GM21786 (cell line): ENCODE results near the gene G6PD.
"Not testable (repeated sequence)": the region's sequence is repeated elsewhere in the genome, so short reads cannot be mapped to it uniquely, and the experiment has no call there.

Source experiments
- ATAC-seq: cut with Tn5 transposase; IDR thresholded peaks from one replicate; pipeline ENCODE4 v1.9.1; 2021; ENCODE audit not compliant: unreplicated experiment

The G6PD gene

DNA sequence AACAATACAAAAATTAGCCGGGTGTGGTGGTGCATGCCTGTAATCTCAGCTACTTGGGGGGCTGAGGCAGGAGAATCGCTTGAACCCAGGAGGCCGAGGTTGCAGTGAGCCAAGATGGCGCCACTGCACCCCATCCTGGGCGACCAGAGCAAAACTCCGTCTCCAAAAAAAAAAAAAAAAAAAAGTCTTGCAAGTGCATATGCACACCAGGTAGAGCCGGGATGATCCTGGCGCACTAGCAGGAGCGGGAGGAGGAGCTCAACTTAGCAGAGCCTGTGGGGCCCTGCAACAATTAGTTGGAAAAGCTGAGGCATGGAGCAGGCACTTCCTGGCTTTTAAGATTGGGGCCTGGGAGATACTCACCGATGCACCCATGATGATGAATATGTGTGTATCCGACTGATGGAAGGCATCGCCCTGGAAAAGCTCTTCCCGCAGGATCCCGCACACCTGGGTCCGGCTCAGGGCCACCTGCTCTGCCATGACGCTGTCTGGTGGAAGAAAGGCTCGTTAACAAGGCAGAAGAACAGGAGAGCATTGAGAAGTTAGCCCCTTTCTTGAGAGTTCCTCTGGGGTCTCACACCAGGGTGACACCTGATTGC lies 872 bp downstream of the G6PD start:
- no peak for ATAC-seq

DNA sequence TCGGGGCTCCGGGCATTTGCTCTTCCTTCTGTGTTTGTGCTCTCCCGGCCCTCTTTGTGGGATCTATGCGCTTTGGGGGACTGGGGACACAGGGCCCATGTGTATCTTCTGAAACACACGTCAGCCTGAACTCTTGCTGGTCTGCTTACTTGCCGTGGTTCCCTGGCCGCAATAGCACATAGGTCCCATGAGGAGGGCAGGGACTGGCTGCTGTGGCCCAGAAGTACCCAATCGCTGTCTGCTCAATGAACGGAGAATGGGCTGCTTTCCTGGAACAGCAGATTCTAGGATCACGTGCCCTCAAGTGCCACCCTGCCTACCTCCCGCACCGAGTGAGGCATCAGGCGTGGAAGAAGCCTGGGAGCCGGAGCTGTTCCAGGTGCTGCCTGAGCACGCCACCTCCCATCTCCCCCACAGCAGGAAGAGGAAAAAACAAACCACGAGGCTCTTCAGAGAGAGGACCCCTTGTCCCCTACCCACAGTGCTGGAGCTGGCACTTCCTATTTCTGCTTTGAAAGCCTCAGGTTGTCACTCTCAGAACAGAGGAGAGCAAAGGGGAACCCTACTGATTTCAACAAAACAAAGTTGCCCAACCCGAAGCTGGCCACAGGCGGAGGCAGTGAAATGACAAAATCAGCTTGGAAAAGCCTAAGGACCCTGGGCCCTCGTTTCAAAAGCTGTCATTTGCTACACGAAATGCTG lies 3.8 kb downstream of the G6PD start:
- no peak for ATAC-seq

DNA sequence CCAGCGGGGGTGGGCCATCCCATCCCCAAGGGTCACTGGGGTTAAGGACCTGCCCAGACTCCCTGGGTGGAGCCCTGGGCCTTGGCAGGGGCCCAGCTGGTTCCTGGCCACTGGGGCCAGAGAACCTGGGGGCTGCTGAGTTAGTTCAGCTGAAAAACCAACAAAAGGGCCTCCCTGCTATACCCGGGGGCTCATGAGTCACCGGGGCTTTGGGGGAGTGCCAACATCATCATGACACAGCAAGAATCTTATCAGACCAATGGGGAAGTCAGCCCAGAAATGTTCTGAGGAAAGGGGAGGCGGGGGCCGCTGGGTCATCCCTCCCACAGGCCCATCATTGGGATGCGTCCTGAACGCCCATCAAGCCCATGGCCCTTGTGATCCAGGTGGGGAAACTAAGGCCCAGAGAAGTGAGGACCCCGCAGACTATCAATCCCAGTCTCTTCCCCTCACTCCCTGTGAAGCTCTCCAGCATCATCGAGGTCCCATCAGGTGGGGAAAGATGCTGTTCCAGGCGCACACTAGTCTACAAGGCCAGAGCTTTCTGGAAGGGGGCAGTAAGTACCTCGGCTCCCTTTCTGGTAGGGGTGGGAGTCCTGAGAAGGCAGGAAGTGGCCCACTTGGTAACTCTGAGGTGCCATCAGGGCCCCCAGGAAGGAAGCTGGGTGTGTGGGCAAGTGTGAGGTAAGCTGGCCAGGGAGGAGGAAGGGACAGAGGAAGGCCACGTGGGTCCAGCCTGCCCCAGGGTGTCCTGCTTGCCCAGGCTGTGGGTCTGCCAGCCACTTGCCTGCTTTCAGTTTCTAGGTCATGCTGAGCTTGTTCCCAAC lies 4.5 kb downstream of the G6PD start:
- no peak for ATAC-seq

DNA sequence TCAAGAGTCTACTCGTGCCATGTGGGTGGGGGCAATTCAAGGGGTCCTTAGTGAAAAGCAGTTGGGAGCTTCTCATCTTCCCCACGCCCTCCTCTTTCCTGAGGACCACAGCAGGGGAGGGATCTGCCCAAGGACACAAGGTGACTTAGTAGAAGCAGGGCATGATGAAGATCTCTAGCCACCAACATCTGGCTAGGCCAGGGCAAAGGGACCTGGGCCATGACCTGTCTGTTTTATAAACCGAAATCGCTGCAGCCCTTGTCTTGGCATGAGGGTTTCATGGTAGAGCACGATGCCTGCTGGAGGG lies 5.1 kb downstream of the G6PD start:
- no peak for ATAC-seq

DNA sequence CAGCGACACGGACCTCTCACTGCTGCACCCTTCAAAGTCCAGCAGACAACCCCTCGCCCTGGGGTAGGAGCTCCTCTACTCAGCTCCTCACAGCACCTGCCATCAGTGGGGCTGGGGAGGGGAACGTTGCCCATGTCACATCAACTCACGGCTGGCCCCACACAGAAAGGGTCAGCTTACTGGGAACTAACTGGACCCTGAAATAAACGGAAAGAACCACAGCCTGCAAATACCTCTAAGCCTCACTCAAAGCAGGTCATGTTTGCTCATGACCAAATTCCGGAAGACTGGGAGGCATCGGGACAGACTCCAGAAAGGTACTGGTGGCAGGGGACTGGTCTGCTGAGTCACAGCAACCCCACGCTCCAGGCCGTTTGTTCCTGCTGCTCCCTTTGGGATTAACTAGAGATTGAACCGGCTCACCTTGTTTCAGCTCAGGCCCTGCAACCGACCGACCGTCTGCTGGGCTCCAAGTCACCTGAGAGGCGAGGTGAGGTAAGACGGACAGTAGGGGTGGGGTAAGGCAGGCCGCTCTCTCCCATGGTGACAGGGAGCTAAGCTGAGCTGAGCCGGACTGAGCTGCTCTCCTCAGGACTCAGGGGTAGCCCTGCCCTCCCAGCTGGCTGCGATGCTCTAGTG lies 5.6 kb downstream of the G6PD start:
- no peak for ATAC-seq

- ATAC-seq: not testable (repeated sequence)
Observed at GRCh38 chrX:154540365-154540764, 6.3 kb downstream of the G6PD start.

- no peak for ATAC-seq
Observed at GRCh38 chrX:154539077-154539476, 7.6 kb downstream of the G6PD start.

GRCh38 chrX:154535892-154536291 lies 10.8 kb downstream of the G6PD start:
- ATAC-seq: no peak

- peak; percentile 94 for ATAC-seq
Observed at GRCh38 chrX:154534526-154535322, 11.9 kb downstream of the G6PD start.

GRCh38 chrX:154532690-154533089 lies 14.0 kb downstream of the G6PD start:
- no peak for ATAC-seq

DNA sequence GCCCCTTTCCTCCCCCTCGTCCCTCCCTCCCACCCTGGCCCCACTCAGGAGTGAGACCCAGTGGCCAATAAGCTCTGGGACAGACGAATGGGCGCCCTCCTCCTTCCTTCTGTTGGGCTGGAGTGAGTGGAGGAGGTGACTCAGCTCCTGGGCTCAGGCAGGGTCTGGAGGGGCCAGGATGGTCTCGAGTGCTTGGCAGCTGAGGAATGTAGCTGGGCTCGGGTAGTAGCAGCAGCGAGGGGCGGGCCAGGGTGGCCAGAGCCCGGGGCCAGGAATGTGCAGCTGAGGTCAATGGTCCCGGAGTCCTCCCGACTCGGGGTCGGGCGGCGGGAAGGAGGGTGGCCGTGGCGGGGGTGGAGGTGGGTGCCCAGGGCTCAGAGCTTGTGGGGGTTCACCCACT lies 15.0 kb downstream of the G6PD start:
- ATAC-seq: no peak

- ATAC-seq: no peak
Observed at GRCh38 chrX:154530286-154530685, 16.4 kb downstream of the G6PD start.

GRCh38 chrX:154529206-154529612 lies 17.4 kb downstream of the G6PD start:
- ATAC-seq: no peak

DNA sequence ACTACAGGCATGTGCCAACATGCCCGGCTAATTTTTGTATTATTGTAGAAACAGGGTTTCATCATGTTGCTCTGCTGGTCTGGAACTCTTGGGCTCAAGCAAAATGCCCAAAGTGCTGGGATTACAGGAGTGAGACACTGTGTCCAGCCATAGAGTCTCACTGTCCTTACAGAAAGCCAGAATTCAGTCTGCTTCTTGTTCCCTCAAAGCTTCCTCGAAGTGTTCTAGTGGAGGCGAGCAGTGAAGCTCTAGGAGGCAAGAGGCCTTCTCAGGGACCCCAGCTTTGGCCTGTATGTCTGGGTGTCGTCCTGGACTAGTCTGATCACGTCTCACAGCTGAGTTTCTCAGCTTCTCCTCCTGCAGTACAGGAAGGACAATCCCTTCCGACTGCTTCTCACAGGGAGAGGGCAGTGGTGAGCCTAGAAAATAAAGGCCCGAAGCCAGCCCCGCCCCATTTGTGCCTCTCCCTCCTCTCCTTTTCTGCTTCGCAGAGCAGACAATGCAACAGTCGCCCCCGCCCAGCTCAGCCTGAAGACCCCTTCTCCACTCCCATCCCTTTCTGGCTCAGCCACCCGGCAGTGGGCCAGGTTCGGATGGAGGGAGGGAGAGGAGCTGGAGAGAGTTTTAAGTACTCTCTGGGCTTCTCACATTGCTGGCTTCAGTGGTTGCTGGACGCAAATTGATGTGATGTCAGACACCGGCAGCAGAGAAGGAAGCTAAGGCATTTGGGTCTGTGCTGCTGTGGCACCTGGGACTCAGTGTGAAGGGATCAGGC lies 19.6 kb downstream of the G6PD start:
- ATAC-seq: peak; percentile 87

DNA sequence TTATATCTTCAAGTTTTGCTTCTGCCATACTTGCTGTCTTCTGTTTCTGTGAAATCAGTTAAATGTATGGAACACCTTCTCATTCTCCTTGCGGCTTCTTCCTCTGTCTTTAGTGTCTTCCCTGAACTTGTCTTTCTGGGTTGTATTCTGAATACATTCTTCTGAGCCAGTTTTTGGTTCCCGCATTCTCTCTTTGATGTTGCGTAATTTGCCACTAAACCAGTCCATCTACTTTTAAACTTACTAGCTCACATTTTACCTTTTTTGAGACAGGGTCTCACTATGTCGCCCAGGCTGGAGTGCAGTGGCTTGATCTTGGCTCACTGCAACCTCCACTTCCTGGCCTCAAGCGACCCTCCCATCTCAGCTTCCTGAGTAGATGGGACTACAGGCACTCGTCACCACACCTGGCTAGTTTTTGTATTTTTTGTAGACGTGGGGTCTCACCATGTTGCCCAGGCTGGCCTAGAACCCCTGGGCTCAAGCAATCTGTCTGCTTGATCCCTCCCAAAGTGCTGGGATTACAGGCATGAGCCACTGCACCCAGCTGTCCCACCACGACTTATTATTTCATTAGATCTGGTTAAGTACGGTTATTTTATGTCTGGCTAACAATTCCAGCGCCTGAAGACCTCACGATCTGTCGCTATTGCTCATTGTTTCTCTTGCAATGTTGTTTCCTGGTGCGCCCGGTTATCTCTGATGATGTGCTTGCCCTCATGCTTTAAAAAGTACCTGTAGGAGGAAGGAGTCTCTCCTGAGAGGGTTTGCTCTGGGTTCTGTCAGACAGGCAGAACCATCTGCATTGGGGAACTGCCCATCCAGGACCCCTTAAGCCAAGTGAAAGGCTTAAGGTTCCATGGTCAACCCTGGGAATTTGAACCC lies 20.8 kb downstream of the G6PD start:
- no peak for ATAC-seq

GRCh38 chrX:154519389-154519788 lies 27.3 kb downstream of the G6PD start:
- ATAC-seq: no peak

DNA sequence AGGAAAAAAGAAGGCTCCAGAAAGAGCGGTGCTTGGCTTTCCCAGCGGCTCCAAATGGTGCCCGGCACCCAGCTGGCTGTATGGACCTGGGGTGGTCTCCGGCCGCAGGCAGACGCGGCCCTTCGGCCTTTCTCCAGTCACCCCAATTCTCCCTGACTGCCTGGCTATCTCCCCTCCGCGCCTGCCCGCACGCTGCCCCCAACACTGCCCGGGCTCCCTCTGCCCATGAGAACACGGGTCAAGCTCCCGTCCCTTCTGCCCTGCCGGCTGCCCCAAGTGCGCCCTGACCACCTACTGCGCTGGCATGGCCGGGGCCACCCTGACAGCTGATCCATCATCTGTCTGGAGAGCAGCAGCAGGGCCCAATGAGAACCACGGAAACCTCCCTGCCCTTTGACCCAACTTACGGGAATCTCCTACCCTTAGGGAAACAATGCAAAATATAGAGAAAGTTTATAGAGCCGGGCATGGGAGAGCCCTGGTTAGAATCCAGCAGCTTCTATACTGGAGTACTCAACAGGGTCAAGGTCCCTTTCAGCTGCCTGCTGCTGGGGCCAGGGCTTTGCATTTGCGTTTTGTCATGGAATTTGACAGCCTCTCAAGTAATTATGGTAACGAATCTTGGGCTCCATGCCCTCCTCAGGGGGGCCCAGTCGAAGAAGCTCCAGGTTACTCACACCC lies 29.4 kb downstream of the G6PD start:
- ATAC-seq: no peak

DNA sequence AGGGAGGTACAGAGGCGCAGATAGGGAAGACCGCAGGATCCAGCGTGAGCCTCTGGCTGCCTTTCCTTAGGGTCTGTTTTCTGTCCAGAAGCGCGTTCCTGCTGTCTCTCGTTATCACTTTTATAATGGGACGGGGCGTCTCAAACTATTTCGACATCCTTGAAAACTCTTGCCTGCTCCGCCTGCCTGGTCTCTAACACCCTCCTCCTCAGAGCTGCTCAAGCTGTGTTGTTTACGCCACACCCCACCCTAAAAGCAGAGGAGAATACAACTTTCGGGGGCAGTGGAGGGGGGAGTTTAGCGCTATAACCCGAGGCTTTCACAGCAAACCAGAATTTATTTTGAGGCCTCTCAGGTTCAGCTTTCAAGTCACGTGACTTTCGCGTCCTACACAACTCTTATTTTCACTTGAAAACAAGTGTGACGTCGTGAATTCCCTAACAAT lies 30.0 kb downstream of the G6PD start:
- ATAC-seq: no peak
